ENCODE measurements around the gene BTNL3. TPM values are rescaled to one million over a fixed set of nuclear protein-coding genes. Genes with fewer than 3 reads are reported as not detected.
"Not testable (repeated sequence)": the region's sequence is repeated elsewhere in the genome, so short reads cannot be mapped to it uniquely, and the experiment has no call there.

The BTNL3 gene
- total RNA-seq, 1 experiment from 2014 or later: not detected

- not testable (repeated sequence) for DNase-seq (ENCODE audit: low read depth)
Observed at GRCh38 chr5:181045857-181046256, 57.2 kb downstream of the BTNL3 start.

GRCh38 chr5:181047288-181047687 lies 58.6 kb downstream of the BTNL3 start:
- no peak for DNase-seq (ENCODE audit: low read depth)

GRCh38 chr5:181047921-181048320 lies 59.3 kb downstream of the BTNL3 start:
- DNase-seq (ENCODE audit: low read depth): no peak

- no peak for DNase-seq (ENCODE audit: low read depth)
Observed at GRCh38 chr5:181050016-181050415, 61.4 kb downstream of the BTNL3 start.

- DNase-seq (ENCODE audit: low read depth): no peak
Observed at GRCh38 chr5:181051841-181052671, 63.4 kb downstream of the BTNL3 start.

- no peak for DNase-seq (ENCODE audit: low read depth)
Observed at GRCh38 chr5:181052672-181053487, 64.2 kb downstream of the BTNL3 start.

- no peak for DNase-seq (ENCODE audit: low read depth)
Observed at GRCh38 chr5:181053488-181054121, 65.0 kb downstream of the BTNL3 start.

GRCh38 chr5:181054138-181054537 lies 65.5 kb downstream of the BTNL3 start:
- no peak for DNase-seq (ENCODE audit: low read depth)

GRCh38 chr5:181054871-181055459 lies 66.3 kb downstream of the BTNL3 start:
- DNase-seq (ENCODE audit: low read depth): no peak

Other genes starting within 250 kb of the BTNL3 start
- not detected in 2 replicates for gene OR2Y1, start 248.8 kb upstream of the BTNL3 start, total RNA-seq (2014; rRNA removed; shearing (Covaris generic))
- 39.0 and 56.8 TPM in 2 replicates for gene MGAT1, start 186.0 kb upstream of the BTNL3 start, total RNA-seq (2014; rRNA removed; shearing (Covaris generic))
- gene ZFP62, start 127.6 kb upstream of the BTNL3 start, total RNA-seq (2014; rRNA removed; shearing (Covaris generic)): 15.0 and 16.0 TPM in 2 replicates
- gene BTNL8, start 89.7 kb upstream of the BTNL3 start, total RNA-seq (2014; rRNA removed; shearing (Covaris generic)): 0.12 and 0.29 TPM in 2 replicates
- gene BTNL9, start 51.4 kb downstream of the BTNL3 start, total RNA-seq (2014; rRNA removed; shearing (Covaris generic)): not detected in 2 replicates
- gene OR2V1, start 142.3 kb downstream of the BTNL3 start, total RNA-seq (2014; rRNA removed; shearing (Covaris generic)): not detected in 2 replicates
- not detected in 2 replicates for gene OR2V2, start 158.7 kb downstream of the BTNL3 start, total RNA-seq (2014; rRNA removed; shearing (Covaris generic))
- gene TRIM7, start 216.3 kb downstream of the BTNL3 start, total RNA-seq (2014; rRNA removed; shearing (Covaris generic)): 16.1 and 20.6 TPM in 2 replicates
- 4.9 and 5.9 TPM in 2 replicates for gene TRIM41, start 234.4 kb downstream of the BTNL3 start, total RNA-seq (2014; rRNA removed; shearing (Covaris generic))